Embryonic facial prominence (tissue), 1 donor: ENCODE results near the gene KCNK1.

Experiments
- DNase-seq: peaks from one replicate; pipeline ENCODE4 v3.0.0-alpha.2; 2016; ENCODE audit errors: extremely low spot score

Gene KCNK1

GRCh38 chr1:233613252-233614172 is at the start of gene KCNK1:
Gene KCNK1 (plus strand): TSS chr1:233614106. CDS start chr1:233614172, 66 bp downstream.
- DNase-seq = peak; percentile 67

- no peak for DNase-seq
Observed at GRCh38 chr1:233565313-233565712, 48.6 kb upstream of the KCNK1 start.

- no peak for DNase-seq
Observed at GRCh38 chr1:233566886-233567285, 47.0 kb upstream of the KCNK1 start.

- no peak for DNase-seq
Observed at GRCh38 chr1:233569636-233570035, 44.3 kb upstream of the KCNK1 start.

- DNase-seq = no peak
Observed at GRCh38 chr1:233570216-233570615, 43.7 kb upstream of the KCNK1 start.

GRCh38 chr1:233570706-233571105 is 43.2 kb upstream of the KCNK1 start:
- DNase-seq = no peak

GRCh38 chr1:233572896-233573295 is 41.0 kb upstream of the KCNK1 start:
- DNase-seq = no peak

- no peak for DNase-seq
Observed at GRCh38 chr1:233575450-233575849, 38.5 kb upstream of the KCNK1 start.

- no peak for DNase-seq
Observed at GRCh38 chr1:233582439-233582838, 31.5 kb upstream of the KCNK1 start.

GRCh38 chr1:233584376-233584775 is 29.5 kb upstream of the KCNK1 start:
- no peak for DNase-seq

- no peak for DNase-seq
Observed at GRCh38 chr1:233584931-233585330, 29.0 kb upstream of the KCNK1 start.

GRCh38 chr1:233586301-233586700 is 27.6 kb upstream of the KCNK1 start:
- no peak for DNase-seq

- no peak for DNase-seq
Observed at GRCh38 chr1:233587196-233587595, 26.7 kb upstream of the KCNK1 start.

GRCh38 chr1:233587958-233588799 is 25.7 kb upstream of the KCNK1 start:
- no peak for DNase-seq

GRCh38 chr1:233597489-233597901 is 16.4 kb upstream of the KCNK1 start:
- peak; percentile 29 for DNase-seq

GRCh38 chr1:233598891-233599541 is 14.9 kb upstream of the KCNK1 start:
- no peak for DNase-seq

GRCh38 chr1:233599542-233600073 is 14.3 kb upstream of the KCNK1 start:
- no peak for DNase-seq

- no peak for DNase-seq
Observed at GRCh38 chr1:233600488-233600887, 13.4 kb upstream of the KCNK1 start.

GRCh38 chr1:233603478-233603877 is 10.4 kb upstream of the KCNK1 start:
- DNase-seq = no peak

GRCh38 chr1:233605205-233605604 is 8.7 kb upstream of the KCNK1 start:
- DNase-seq = no peak

GRCh38 chr1:233606813-233607212 is 7.1 kb upstream of the KCNK1 start:
- no peak for DNase-seq
